ENCODE results near the gene P4HA2.

Gene P4HA2

GRCh38 chr5:132246806-132247205 is 19.2 kb upstream of the P4HA2 start:
- no peak for DNase-seq

- no peak for DNase-seq
These were observed 17.9 kb upstream of the P4HA2 start for GRCh38 chr5:132245593-132245992.

GRCh38 chr5:132243366-132243977 is 15.8 kb upstream of the P4HA2 start:
- DNase-seq = no peak

GRCh38 chr5:132239776-132240175 is 12.1 kb upstream of the P4HA2 start:
- no peak for DNase-seq

GRCh38 chr5:132238901-132239500 is 11.3 kb upstream of the P4HA2 start:
- DNase-seq = no peak

GRCh38 chr5:132238169-132238744 is 10.6 kb upstream of the P4HA2 start:
- peak; percentile 52 for DNase-seq

GRCh38 chr5:132237670-132238069 is 10.0 kb upstream of the P4HA2 start:
- no peak for DNase-seq

- DNase-seq = no peak
These were observed 9.5 kb upstream of the P4HA2 start for GRCh38 chr5:132237141-132237540.

GRCh38 chr5:132235340-132235739 is 7.7 kb upstream of the P4HA2 start:
- no peak for DNase-seq

- no peak for DNase-seq
These were observed 7.0 kb upstream of the P4HA2 start for GRCh38 chr5:132234684-132235062.

- DNase-seq = no peak
These were observed 6.4 kb upstream of the P4HA2 start for GRCh38 chr5:132233811-132234683.

GRCh38 chr5:132233081-132233480 is 5.4 kb upstream of the P4HA2 start:
- no peak for DNase-seq

- DNase-seq = no peak
These were observed 4.8 kb upstream of the P4HA2 start for GRCh38 chr5:132232465-132232864.

GRCh38 chr5:132230871-132231270 is 3.2 kb upstream of the P4HA2 start:
- DNase-seq = no peak

GRCh38 chr5:132229236-132229635 is 1.6 kb upstream of the P4HA2 start:
- no peak for DNase-seq

- no peak for DNase-seq
These were observed 785 bp upstream of the P4HA2 start for GRCh38 chr5:132228241-132229035.

GRCh38 chr5:132227235-132227484 is 493 bp downstream of the P4HA2 start:
- no peak for DNase-seq

- no peak for DNase-seq
These were observed 978 bp downstream of the P4HA2 start for GRCh38 chr5:132226516-132227234.

- DNase-seq = peak; percentile 83
These were observed 2.3 kb downstream of the P4HA2 start for GRCh38 chr5:132225165-132226032.

- DNase-seq = no peak
These were observed 2.9 kb downstream of the P4HA2 start for GRCh38 chr5:132224716-132225115.

GRCh38 chr5:132223861-132224260 is 3.8 kb downstream of the P4HA2 start:
- DNase-seq = no peak
